T-helper 9 cell (primary cell): ENCODE data around the gene RTP5.

Source experiments
- DNase-seq: peaks from one replicate; pipeline ENCODE4 v3.0.0-alpha.2; 2020

Gene RTP5

GRCh38 chr2:241890524-241891235 is 21.2 kb downstream of the RTP5 start:
- DNase-seq = no peak

- no peak for DNase-seq
Observed at GRCh38 chr2:241891315-241891987, 21.9 kb downstream of the RTP5 start.

- DNase-seq = no peak
Observed at GRCh38 chr2:241891988-241892298, 22.4 kb downstream of the RTP5 start.

GRCh38 chr2:241892299-241893137 is 23.0 kb downstream of the RTP5 start:
- no peak for DNase-seq

- DNase-seq = no peak
Observed at GRCh38 chr2:241893265-241893664, 23.7 kb downstream of the RTP5 start.

GRCh38 chr2:241894056-241894641 is 24.6 kb downstream of the RTP5 start:
- DNase-seq = no peak

- DNase-seq = no peak
Observed at GRCh38 chr2:241894681-241895426, 25.3 kb downstream of the RTP5 start.

GRCh38 chr2:241895427-241895711 is 25.8 kb downstream of the RTP5 start:
- DNase-seq = no peak

GRCh38 chr2:241895712-241896641 is 26.4 kb downstream of the RTP5 start:
- no peak for DNase-seq

- DNase-seq = no peak
Observed at GRCh38 chr2:241896746-241897201, 27.2 kb downstream of the RTP5 start.

- DNase-seq = no peak
Observed at GRCh38 chr2:241897231-241897916, 27.8 kb downstream of the RTP5 start.

- DNase-seq = no peak
Observed at GRCh38 chr2:241898463-241899270, 29.1 kb downstream of the RTP5 start.

- no peak for DNase-seq
Observed at GRCh38 chr2:241900251-241901017, 30.9 kb downstream of the RTP5 start.

- DNase-seq = no peak
Observed at GRCh38 chr2:241901018-241901380, 31.5 kb downstream of the RTP5 start.

GRCh38 chr2:241901500-241902351 is 32.2 kb downstream of the RTP5 start:
- DNase-seq = no peak

- no peak for DNase-seq
Observed at GRCh38 chr2:241902357-241902991, 32.9 kb downstream of the RTP5 start.

GRCh38 chr2:241903121-241904010 is 33.8 kb downstream of the RTP5 start:
- no peak for DNase-seq
